Measurements from ENCODE around the gene PUS3.
A peak's percentile ranks its signal among the peaks of the same experiment; 100 is the strongest.

The PUS3 gene, protein sequence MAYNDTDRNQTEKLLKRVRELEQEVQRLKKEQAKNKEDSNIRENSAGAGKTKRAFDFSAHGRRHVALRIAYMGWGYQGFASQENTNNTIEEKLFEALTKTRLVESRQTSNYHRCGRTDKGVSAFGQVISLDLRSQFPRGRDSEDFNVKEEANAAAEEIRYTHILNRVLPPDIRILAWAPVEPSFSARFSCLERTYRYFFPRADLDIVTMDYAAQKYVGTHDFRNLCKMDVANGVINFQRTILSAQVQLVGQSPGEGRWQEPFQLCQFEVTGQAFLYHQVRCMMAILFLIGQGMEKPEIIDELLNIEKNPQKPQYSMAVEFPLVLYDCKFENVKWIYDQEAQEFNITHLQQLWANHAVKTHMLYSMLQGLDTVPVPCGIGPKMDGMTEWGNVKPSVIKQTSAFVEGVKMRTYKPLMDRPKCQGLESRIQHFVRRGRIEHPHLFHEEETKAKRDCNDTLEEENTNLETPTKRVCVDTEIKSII

DNA sequence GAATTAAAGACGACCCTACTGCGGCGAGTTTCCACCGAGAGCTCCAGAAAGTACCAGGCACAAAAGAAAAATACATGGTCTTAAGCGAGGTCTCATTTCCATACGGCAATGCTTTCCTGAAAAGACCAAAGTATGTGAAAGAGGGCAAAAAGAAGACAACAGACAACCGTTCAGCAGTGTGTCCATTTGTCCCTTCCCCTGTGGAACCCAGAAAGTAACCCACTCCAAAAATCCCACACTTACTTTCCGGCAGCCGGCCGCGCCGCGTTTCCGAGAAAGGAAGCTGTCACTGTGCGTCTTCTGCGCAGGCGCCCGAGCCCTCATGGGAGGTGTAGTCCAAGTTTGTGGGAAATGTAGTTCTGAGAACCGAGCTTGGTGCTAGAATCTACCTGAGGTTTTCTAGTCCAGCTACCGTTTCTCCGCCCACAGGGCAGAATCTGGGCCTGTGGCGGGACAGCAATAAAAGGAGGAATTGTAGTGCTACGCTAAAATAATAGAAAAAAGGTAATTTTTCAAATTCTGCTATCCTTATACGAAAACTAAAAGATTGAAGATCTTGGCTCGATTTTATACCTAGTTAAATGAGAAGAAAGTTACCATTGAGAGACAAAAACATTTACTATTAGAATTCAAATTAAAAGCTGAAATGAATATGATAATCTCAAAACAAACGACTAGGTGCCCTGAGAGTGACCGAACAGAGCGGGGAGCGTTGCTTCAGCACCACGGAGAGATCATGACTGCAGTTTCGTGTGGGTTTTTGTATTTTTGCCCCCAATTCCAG, at the start of gene PUS3:
Gene PUS3, minus strand, starts transcription at position 280 of the 784 bp plus-strand sequence. CDS start 6,922 bp downstream, outside the sequence.
- peak within 1 kb of the TSS; percentile 39 for H3K27ac ChIP-seq
- no peak for DNase-seq (ENCODE audit: low read depth, low spot score)

GRCh38 chr11:125952559-125952958, 49.6 kb upstream of the PUS3 start:
- peak overlapping the region; percentile 51 for H3K27ac ChIP-seq
- no peak for DNase-seq (ENCODE audit: low read depth, low spot score)

- no peak for DNase-seq (ENCODE audit: low read depth, low spot score)
Measured at GRCh38 chr11:125951731-125952130, 48.7 kb upstream of the PUS3 start.

DNA sequence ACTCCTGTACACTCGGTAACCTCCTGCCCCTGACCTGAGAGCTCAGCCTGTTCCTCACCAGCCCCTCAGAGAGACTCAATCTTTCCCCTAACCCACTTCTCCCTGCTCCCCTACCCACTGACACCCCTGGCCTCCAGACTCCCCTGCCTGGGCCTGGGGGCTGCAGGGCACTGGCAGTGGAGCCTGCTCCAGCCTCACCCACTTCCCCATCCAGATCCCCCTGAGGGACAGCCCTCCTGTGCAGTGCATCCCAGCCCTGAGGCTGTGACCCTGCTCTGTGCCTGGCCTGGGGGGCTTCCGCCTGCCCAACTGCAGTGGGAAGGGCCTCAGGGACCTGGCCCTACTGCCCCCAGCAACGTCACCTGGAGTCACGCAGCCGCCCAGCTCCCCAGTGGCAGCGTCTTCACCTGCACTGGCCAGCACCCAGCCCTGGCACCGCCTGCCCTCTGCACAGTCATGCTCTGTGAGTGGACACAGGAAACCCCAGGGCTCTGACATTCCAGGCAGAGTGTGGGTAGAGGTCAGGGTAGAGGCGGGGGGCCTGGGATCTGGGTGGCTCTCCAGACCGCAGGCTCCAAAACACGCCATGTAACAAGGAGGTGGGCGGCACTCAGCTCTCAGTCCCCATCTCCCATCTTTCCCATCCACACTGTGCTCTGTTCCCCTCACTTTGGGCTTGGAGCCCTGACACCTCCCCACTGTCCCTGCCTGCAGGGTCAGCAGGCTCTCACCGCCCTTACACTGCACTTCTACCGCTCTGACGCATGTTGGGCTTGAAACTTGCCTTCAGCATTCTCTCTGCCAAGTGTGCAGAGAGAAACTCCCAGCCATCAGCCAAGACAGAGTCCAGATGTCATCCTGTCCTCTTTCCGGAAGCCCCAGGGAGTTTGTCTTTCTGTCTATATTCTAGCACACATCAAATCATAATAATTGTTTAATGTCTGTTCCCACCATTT, 48.0 kb upstream of the PUS3 start:
- no peak overlapping the region for H3K27ac ChIP-seq
- no peak for DNase-seq (ENCODE audit: low read depth, low spot score)

More at GRCh38 chr11:125951731-125952130, 48.7 kb upstream of the PUS3 start:
- H3K27ac ChIP-seq: no peak overlapping the region

DNA sequence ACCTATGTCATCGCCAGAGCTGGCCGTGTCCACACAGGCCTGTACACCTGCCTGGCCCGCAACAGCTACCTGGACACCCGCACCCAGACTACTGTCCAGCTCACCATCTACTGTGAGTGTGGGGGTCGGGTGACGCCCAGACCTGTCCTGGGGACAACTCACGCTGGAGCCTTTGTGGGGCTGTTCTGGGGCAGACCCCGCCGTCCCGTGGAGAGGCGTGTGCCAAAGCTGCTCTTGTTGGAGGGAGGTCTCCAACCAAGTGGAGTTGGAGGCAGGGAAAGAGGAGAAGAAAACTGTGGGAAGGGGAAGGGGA, 47.1 kb upstream of the PUS3 start:
- H3K27ac ChIP-seq: no peak overlapping the region
- DNase-seq (ENCODE audit: low read depth, low spot score): no peak

DNA sequence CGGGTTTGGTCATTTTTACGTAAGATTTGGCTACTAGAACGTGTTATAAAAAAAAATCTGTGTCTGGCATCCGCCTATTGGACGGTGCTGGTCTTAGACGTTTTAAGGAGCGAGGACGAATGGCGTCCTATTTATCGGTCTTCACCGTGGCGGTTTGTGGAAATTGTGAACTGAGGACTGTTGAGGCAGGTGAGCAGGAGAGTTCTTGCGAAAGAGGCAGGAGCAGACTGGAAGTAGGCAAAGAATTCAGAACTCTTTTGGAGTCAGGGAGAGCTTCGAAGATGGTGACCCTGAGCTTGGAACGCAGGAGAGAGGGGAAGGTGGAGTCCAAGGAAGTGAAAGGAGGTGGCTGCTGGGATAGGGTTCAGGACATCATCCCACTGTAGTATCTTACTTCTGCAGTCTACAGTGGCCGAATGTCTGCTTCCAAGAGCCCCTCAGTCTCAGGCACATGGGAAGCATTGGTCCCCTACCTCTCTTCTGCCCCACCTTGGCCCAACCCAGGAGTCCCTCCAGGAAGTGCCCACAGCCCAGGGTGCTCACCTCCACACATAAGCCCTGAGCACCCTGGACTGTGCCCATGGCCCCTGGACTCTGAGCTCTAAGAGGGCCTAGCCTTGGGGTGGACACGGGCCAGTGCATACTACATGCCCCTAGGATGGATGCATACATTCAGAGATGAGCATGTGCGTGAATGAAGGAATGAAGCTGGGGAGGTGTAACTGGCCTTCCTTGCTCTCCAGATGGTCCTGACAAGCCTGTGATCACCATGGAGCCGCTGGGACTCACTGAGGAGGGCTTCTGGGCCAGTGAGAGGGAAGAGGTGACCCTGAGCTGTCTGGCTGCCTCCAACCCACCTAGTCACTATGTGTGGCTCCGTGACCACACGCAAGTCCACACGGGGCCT, 46.5 kb upstream of the PUS3 start:
- no peak for DNase-seq (ENCODE audit: low read depth, low spot score)
- H3K27ac ChIP-seq: no peak overlapping the region

DNA sequence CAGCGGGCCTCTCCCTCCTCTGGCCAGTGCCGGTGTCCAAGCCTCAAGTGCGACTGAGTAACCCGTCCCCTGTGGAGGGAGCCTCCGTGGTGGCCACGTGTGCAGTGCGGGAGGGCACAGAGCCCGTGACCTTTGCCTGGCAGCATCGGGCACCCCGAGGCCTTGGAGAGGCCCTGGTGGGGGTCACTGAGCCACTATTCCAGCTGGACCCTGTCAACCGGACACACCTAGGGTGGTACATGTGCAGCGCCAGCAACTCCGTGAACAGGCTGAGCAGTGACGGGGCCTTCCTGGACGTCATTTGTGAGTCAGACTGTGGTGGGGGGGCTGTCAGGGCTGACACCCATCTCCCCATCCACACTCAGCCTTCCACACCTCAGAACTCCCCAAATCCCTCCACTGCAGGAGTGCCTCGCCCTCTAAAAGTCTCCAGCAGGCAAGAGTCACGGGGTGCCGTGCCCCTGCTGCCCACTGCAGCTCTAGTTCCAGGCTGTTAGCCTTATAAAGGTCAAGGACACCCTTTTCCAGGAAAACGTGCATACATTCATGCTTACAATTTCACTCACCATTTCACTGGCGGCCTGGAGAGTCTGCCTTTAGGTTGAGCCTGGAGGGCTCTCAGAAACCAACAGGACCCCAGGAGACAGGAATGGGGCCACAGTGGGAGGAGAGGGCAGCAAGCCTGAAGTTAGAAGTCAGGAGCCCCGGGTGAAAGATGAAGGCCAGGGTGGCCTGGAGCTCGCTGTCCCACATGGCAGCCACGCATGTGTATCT, 45.5 kb upstream of the PUS3 start:
- DNase-seq (ENCODE audit: low read depth, low spot score): no peak
- no peak overlapping the region for H3K27ac ChIP-seq

DNA sequence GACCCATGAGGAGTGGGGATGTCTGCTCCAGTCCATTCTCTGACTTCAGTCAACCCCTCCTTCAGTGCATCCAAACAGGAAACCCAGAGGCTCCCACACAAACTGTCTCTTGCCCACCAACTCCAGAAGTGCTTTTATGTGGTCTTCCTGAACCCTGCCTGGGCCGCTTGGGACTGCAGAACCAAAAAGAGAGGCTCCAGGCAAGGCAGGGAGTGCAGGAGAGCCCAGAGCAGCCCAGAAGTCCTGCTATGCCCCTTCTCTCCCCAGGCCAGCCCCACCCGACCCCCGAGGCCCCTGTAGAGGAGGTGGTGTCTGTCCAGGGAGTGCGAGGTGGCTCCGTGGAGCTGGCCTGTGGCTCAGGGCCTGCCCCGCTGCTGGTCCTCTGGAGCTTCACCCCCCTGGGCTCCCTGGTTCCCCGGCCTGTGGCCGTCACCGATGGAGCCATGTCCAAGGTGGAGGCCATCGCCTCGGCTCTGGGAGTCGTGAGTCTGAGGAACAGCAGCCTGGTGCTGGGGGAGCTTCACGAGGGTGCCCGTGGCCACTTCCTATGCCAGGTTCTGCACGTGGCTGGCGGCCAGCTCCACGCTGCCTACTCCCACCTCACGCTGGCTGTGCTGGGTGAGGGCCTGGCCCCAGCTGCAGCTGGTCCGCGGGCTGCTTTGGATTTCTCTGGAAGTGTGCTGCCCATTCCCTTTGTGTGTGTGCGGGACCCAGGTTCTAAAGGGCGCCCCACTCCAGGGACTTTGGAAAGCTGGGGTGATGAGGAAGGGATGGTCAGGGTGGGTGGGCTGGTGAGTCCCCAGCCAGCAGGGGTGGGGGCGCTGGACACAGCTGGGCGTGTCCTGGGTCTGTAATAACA, 44.6 kb upstream of the PUS3 start:
- H3K27ac ChIP-seq: no peak overlapping the region
- DNase-seq (ENCODE audit: low read depth, low spot score): no peak

DNA sequence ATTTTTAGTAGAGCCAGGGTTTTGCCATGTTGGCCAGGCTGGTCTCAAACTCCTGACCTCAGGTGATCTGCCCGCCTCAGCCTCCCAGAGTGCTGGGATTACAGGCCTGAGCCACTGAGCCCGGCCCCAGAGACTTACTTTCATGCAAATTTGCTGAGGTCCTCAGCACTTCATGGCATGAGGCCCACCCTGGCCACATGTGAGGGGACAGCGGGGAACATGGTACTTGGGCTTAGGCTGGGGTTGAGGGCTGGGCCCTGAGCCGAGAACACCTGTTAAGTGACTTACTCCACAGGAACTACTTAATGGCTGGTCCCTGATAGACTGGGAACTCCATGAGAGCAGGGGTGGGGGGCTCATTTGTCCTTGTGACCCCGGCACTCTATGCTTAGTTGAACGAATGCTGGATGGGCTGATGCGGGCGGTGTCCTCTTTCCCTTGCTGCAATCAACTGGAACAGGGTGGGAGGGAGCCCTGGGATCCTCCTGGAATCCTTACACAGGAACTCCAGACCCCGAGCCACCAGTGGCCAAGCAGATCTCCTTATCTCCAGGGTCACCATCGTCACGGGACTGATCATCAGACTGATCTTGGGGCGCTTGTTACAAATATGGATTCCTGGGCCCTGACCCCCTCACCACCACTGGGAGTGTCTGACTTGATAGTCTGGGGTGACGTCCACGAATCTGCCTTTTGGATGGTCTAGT, 43.9 kb upstream of the PUS3 start:
- H3K27ac ChIP-seq: no peak overlapping the region
- DNase-seq (ENCODE audit: low read depth, low spot score): no peak

DNA sequence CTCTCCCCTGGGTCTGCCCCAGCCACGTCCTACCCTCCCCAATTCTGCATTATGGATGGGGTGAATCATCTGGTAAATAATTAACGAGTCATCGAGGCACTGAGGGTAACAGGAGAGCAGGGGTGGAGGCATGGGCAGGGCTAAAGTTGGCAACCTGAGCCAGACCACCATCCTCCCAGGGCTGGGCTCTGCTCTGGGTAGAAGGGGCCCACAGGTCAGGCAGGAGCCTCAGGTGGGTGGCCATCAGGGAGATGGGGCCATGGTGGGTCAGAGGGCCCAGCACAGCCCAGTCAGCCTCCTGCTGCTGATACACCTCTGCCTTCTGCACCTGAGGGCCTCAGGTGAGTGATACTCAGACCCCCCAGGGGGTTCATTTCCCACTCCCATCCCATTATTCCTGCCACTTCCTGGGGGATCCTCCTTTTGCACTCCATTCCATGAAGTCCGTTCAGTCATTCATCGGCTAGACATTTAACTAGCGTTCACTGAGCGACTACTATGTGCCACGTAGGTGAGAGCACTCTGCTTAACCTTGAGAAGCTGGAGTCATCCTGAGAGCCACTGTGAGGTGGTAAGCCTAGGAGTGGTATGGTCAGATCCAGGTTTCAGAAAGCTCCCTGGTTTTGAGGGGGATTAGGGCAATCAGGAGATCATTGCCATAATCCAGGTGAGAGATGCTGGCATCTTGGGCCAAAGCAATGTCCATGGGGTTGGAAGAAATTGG, 43.0 kb upstream of the PUS3 start, which contains the start of gene VSIG10L2:
Gene VSIG10L2, plus strand, starts transcription at position 248 of the 724 bp plus-strand sequence. Its CDS starts 12 bp downstream, at position 260.
- no peak within 1 kb of the TSS for H3K27ac ChIP-seq
- no peak for DNase-seq (ENCODE audit: low read depth, low spot score)

- H3K27ac ChIP-seq: no peak overlapping the region
- no peak for DNase-seq (ENCODE audit: low read depth, low spot score)
Measured at GRCh38 chr11:125945011-125945796, 42.2 kb upstream of the PUS3 start.

- no peak for DNase-seq (ENCODE audit: low read depth, low spot score)
- no peak overlapping the region for H3K27ac ChIP-seq
Measured at GRCh38 chr11:125944350-125945010, 41.5 kb upstream of the PUS3 start.

- no peak overlapping the region for H3K27ac ChIP-seq
- DNase-seq (ENCODE audit: low read depth, low spot score): no peak
Measured at GRCh38 chr11:125943661-125944349, 40.8 kb upstream of the PUS3 start.

DNA sequence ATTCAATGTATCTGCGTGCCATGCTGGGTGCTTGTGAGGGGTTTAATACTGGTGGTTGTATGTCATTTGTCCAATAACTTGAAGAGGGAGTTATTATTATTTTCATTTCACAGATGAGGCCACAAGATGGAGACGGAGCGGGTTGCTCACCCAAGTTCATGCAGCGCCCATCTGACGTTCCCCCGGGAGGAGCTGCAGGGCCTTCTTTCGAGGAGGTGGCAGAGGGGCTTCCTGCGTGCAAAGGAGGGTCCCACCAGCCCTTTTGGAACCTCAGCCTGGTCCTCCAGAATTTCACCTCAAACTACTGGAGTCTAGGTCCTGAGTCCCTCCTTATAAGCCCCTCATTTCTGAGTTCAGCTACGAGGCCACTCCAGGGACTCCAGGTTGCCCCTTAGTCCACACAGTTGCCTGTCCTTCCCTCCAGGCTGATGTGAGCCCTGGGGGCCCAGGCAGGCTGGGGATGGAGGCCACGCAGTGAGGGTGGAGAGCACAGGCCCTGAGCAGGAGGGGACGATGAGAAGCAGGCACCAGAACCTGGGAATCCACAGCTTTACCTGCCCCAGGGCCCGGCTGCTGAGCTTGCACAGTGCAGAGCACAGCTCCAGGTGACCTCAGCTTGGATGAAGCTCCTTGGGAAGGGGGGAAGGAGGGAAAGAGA, 39.9 kb upstream of the PUS3 start:
- DNase-seq (ENCODE audit: low read depth, low spot score): no peak
- no peak overlapping the region for H3K27ac ChIP-seq

Data from epithelial cell of prostate (primary cell).